Activated CD4-positive, alpha-beta T cell treated with anti-CD3 and anti-CD28 coated beads for 48 hours (primary cell): ENCODE results near the gene UBE2Q2.

Experiments
- DNase-seq: peaks from one replicate; pipeline ENCODE4 v3.0.0-alpha.2; 2020

Gene UBE2Q2

GRCh38 chr15:75928680-75929608 lies 85.7 kb downstream of the UBE2Q2 start:
- DNase-seq: peak; percentile 8

- DNase-seq: no peak
These were observed 86.7 kb downstream of the UBE2Q2 start for GRCh38 chr15:75929799-75930565.

- no peak for DNase-seq
These were observed 87.6 kb downstream of the UBE2Q2 start for GRCh38 chr15:75930866-75931265.

- no peak for DNase-seq
These were observed 99.2 kb downstream of the UBE2Q2 start for GRCh38 chr15:75942464-75942863.

GRCh38 chr15:75943246-75943645 lies 100.0 kb downstream of the UBE2Q2 start:
- DNase-seq: no peak

- no peak for DNase-seq
These were observed 100.5 kb downstream of the UBE2Q2 start for GRCh38 chr15:75943713-75944215.

GRCh38 chr15:75945953-75946352 lies 102.7 kb downstream of the UBE2Q2 start:
- DNase-seq: no peak

GRCh38 chr15:75947092-75947491 lies 103.8 kb downstream of the UBE2Q2 start:
- no peak for DNase-seq

- no peak for DNase-seq
These were observed 105.6 kb downstream of the UBE2Q2 start for GRCh38 chr15:75948761-75949296.
